Measurements from ENCODE around the gene PCNT.
A peak's percentile ranks its signal among the peaks of the same experiment; 100 is the strongest.
"Not testable (repeated sequence)": the region's sequence is repeated elsewhere in the genome, so short reads cannot be mapped to it uniquely, and the experiment has no call there.

The PCNT gene

GRCh38 chr21:46458315-46459023 lies 134.5 kb downstream of the PCNT start, which contains the start of gene DIP2A:
Gene DIP2A (plus strand): TSS chr21:46458891. CDS start chr21:46459132, 241 bp downstream.
- DNase-seq: peak; percentile 100

DNA sequence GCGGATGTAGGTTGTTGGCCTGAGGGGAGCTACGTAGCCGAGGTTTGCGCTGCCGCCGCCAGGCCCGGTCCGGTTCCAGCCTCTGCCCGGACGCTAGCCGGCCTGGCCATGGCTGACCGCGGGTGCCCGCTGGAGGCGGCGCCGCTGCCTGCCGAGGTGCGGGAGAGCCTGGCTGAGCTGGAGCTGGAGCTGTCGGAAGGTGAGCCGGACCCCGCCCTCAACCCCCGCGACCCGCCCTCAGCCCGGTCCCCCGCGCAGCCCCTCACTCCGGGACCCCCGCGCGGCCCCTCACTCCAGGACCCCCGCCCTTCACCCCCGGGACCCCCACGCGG lies 135.0 kb downstream of the PCNT start:
- DNase-seq: no peak

DNA sequence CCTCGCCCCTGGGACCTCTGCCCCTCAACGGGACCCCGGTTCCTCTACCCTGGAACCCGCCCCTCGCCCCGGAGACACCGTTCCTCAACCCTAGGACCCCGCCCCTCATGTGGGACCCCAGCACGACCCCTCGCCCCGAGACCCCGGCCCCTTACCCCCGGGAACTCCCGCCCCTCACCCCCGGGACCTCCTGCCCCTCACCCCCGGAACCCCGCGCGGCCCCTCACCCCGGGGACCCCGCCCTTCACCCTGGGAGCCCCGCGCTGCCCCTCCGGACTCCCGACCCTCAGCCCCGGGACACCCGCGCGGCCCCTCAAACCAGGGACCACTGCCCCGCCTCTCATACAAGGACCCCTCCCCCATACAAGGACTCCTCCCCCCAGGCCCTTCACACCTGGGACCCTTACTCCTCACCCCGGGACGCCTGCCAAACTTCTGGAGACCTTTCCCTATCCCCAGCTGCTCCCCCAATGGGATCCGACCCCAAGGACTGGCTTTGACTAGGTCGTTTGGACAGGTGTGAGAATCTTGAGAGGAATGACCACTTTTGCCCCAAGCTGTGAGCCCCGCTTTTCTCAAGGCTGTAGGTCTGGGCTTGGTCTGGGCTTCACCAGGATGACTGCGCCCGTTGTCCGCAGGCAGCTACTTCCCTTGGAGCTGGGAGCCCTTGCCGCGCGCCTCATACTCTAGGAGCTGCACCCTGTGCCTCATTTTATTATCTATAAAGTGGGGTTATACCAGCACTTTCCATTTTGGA lies 135.6 kb downstream of the PCNT start:
- no peak for DNase-seq

DNA sequence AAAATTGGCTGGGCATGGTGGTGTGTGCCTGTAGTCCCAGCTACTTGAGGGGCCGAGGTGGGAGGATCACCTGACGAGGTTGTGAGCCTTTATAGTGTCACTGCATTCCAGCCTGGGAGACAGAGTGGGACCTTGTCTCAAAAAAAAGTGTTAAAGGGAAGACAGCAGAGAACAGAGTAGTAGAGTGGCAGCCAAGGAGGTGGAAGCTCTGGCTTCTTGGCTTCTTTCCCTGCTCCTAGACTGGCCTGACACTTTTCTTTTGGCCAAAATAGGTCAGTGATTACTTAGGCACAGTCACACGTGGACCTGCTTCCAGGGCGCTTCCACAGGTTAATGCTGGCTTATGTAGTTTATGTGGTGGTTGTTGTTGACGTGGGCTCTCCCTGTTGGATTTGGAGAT lies 138.0 kb downstream of the PCNT start:
- no peak for DNase-seq

GRCh38 chr21:46465153-46465552 lies 141.2 kb downstream of the PCNT start:
- not testable (repeated sequence) for DNase-seq

GRCh38 chr21:46465651-46466050 lies 141.7 kb downstream of the PCNT start:
- no peak for DNase-seq

GRCh38 chr21:46468108-46468774 lies 144.3 kb downstream of the PCNT start:
- DNase-seq: no peak

- DNase-seq: no peak
These were observed 145.3 kb downstream of the PCNT start for GRCh38 chr21:46469275-46469674.

DNA sequence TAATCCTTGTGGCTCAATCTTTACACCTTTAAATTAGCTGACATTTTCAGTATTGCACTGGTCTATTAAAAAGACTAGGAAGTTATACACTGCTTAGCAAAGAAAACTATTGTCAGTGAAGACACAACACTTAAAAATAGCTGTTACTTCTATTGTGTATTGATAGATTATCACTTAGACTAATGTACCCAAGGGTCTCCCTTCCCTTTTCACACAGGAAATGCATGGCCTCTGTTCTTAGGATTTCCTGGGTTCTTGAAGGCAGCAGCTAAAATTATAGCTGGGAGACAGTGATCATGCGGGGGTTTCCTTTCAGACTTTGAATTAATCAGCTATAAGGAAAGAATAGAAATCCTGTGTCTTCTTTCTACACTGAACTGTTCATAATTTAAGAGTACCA lies 147.6 kb downstream of the PCNT start:
- DNase-seq: no peak

- peak; percentile 39 for DNase-seq
These were observed 148.3 kb downstream of the PCNT start for GRCh38 chr21:46472246-46472645.

GRCh38 chr21:46474382-46474781 lies 150.4 kb downstream of the PCNT start:
- DNase-seq: peak; percentile 24

DNA sequence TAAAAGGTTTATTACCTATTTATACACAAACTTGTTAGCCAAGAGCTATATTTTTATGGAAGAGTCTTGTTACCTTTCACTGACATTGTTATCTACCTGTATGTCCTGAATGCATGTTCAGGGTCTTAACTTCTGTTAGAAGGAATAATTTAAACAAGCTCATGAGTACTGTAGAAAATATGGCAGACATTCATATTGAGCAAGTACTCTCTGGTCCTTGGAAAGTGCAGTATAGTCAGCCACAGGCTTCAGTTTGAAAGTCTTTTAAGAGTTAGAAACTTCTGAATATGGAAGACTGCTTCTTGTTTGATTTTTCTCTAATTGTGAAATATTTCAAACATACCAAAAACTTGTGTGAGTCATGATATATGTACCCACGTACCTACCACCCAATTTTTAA lies 151.3 kb downstream of the PCNT start:
- DNase-seq: no peak

GRCh38 chr21:46477765-46478164 lies 153.8 kb downstream of the PCNT start:
- no peak for DNase-seq

- DNase-seq: no peak
These were observed 155.0 kb downstream of the PCNT start for GRCh38 chr21:46478910-46479309.

GRCh38 chr21:46480466-46480865 lies 156.5 kb downstream of the PCNT start:
- no peak for DNase-seq

- no peak for DNase-seq
These were observed 158.4 kb downstream of the PCNT start for GRCh38 chr21:46482225-46482845.

DNA sequence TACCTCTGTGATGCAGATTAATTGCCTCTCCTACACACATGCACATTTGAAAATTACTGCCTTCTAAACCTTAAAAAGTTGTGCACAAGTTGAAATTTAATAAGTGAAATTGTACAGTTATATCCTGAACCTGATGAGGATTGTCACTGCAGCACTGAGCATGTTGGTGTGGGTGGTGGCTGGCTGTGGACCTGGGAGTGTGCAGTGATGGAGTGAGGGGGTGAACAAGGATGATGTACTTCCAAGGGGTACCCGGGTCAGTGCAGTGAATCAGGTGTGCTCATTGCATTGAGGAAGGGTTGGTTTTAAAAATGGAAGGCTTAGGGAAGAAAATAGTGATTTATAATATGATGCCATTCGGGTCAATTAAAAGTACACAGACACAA lies 158.9 kb downstream of the PCNT start:
- DNase-seq: no peak

- no peak for DNase-seq
These were observed 159.6 kb downstream of the PCNT start for GRCh38 chr21:46483300-46484295.

DNA sequence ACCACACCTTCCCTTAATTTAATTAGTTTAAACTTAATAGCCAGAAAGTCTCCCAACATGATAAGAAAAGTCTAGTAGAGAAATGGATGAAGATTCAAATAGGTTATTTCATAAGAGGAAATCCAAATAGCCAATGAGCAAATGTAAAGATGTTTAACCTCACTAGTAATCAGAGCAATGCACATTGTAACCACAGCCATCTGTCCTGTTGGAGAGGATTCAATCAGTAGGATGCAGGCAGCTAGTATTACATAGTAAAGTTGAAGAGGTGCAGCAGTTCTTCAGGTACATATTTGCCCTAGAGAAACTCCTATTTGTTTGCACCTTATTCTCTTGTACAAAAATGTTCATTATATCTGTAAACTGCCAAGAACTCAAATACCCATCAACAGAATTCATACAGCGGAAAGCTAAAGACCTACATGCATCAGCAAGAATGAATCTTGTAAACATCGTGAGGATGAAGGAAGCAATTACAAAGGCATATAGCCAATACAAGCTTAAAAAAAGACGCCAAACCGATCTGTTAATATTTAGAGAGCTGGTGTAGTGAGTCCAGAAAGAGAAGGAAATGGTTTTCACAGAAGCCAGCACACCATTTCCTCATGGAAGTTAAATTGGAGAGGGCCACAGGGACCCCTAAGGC lies 162.6 kb downstream of the PCNT start:
- peak; percentile 32 for DNase-seq

DNA sequence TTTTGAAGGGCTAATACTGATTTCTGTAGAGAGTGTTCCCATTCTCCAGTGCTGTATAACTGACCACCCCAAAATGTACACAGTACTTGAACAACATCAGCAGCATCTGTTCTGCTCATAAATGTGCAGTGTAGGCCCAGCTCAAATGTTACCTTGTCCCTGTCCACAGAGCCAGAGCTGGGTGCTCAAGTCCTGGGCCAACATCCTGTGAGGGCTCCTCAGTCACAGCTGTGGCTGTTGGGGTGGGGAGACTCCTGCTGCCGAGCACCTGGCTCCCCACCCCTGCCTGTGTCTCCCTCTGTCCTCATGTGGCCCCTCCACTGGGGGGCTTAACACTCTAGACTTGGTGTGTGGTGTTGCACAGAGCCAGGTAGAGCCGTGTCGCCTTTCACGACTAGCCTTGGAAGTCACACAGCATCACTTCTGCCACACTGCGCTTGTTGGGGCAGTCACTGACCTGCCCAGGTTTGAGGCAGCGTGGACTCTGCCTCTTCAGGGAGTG lies 165.3 kb downstream of the PCNT start:
- no peak for DNase-seq

DNA sequence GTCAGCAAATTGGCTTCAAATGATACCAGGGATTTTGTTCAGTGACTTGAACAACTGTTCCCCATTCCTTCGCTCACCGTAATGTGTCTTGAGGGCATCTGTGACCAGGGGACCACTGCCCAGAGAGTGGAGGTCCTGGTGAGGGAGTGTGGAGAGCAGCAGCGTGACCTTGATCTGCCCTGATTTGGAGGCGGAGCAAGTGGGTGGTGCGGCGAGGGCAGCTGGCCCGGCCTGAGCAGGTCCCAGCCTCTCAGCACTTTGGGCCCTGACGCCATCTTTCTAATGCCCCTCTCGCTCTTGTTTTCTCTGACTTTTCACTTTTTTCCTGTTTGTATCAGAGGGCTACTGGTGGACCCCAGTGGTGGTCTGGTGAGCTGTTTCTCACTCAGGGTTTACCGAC lies 165.8 kb downstream of the PCNT start:
- no peak for DNase-seq

GRCh38 chr21:46491553-46491952 lies 167.6 kb downstream of the PCNT start:
- DNase-seq: no peak
